H9 (cell line): ENCODE measurements around the gene ELOA. TPM values are rescaled to one million over a fixed set of nuclear protein-coding genes. Genes with fewer than 3 reads are reported as not detected.

Experiments used
- DNase-seq: peaks from one replicate; pipeline ENCODE4 v3.0.0-alpha.2; 2017
- H2AFZ ChIP-seq: one replicate; pipeline ENCODE4 v1.6.1; 2013; ENCODE audit warnings: mild to moderate bottlenecking, low read length, control low read depth, moderate library complexity
- H2AK5ac ChIP-seq: 2 replicates; pipeline ENCODE4 v1.6.1; 2013; ENCODE audit warnings: low read length, control low read depth, mixed read lengths; ENCODE audit not compliant: insufficient read length
- H2BK120ac ChIP-seq: one replicate; pipeline ENCODE4 v1.6.1; 2013; ENCODE audit warnings: low read depth, mild to moderate bottlenecking, low read length, control low read depth, inconsistent platforms; ENCODE audit not compliant: poor library complexity, severe bottlenecking
- H2BK12ac ChIP-seq: 2 replicates; pipeline ENCODE4 v1.6.1; 2013; ENCODE audit warnings: low read length, control low read depth, mixed read lengths, low read depth; ENCODE audit not compliant: insufficient read length
- H2BK15ac ChIP-seq: 2 replicates; pipeline ENCODE4 v1.6.1; 2013; ENCODE audit warnings: low read depth, low read length, control low read depth
- H2BK20ac ChIP-seq: one replicate; pipeline ENCODE4 v1.6.1; 2013; ENCODE audit warnings: low read depth, mild to moderate bottlenecking, low read length, control low read depth, inconsistent platforms; ENCODE audit not compliant: poor library complexity, severe bottlenecking
- H2BK5ac ChIP-seq: 2 replicates; pipeline ENCODE4 v1.6.1; 2013; ENCODE audit warnings: low read length, control low read depth, mixed read lengths; ENCODE audit not compliant: insufficient read length
- H3K14ac ChIP-seq: 2 replicates; pipeline ENCODE4 v1.6.1; 2013; ENCODE audit warnings: low read length, control low read depth; ENCODE audit not compliant: insufficient read depth
- H3K18ac ChIP-seq: 2 replicates; pipeline ENCODE4 v1.6.1; 2013; ENCODE audit warnings: low read depth, mild to moderate bottlenecking, mixed read lengths, low read length, control low read depth; ENCODE audit not compliant: insufficient read length
- H3K23ac ChIP-seq: 2 replicates; pipeline ENCODE4 v1.6.1; 2013; ENCODE audit warnings: low read length, control low read depth, mixed read lengths, low read depth; ENCODE audit not compliant: insufficient read length
- H3K23me2 ChIP-seq: 2 replicates; pipeline ENCODE4 v1.6.1; 2013; ENCODE audit warnings: low read depth, mild to moderate bottlenecking, mixed read lengths, low read length, control low read depth; ENCODE audit not compliant: insufficient read length, poor library complexity, severe bottlenecking
- H3K27ac ChIP-seq: 2 replicates; pipeline ENCODE4 v1.5.1; 2013; ENCODE audit warnings: low read length, control low read depth, mixed read lengths, low read depth; ENCODE audit not compliant: insufficient read length
- H3K27me3 ChIP-seq: 2 replicates; pipeline ENCODE4 v1.6.1; 2013; ENCODE audit warnings: low read length, control low read depth, inconsistent platforms; ENCODE audit not compliant: insufficient read depth
- H3K4ac ChIP-seq: 2 replicates; pipeline ENCODE4 v1.6.1; 2013; ENCODE audit warnings: low read depth, mild to moderate bottlenecking, control low read depth, inconsistent platforms, low read length, moderate library complexity
- H3K4me1 ChIP-seq: 2 replicates; pipeline ENCODE4 v1.6.1; 2013; ENCODE audit warnings: low read length, control low read depth, inconsistent platforms; ENCODE audit not compliant: insufficient read depth
- H3K4me2 ChIP-seq: 2 replicates; pipeline ENCODE4 v1.6.1; 2013; ENCODE audit warnings: low read length, control low read depth, mixed read lengths; ENCODE audit not compliant: insufficient read length, insufficient read depth
- H3K56ac ChIP-seq: 2 replicates; pipeline ENCODE4 v1.6.1; 2013; ENCODE audit warnings: low read depth, mild to moderate bottlenecking, mixed read lengths, low read length, control low read depth; ENCODE audit not compliant: insufficient read length
- H3K79me1 ChIP-seq: 2 replicates; pipeline ENCODE4 v1.6.1; 2013; ENCODE audit warnings: low read depth, mild to moderate bottlenecking, moderate library complexity, low read length, control low read depth, inconsistent platforms; ENCODE audit not compliant: insufficient read depth, poor library complexity, severe bottlenecking
- H3K79me2 ChIP-seq: 2 replicates; pipeline ENCODE4 v1.6.1; 2013; ENCODE audit warnings: low read length, control low read depth, inconsistent platforms; ENCODE audit not compliant: insufficient read depth
- H3K9ac ChIP-seq: 2 replicates; pipeline ENCODE4 v1.6.1; 2013; ENCODE audit warnings: low read length, control low read depth, mixed read lengths; ENCODE audit not compliant: insufficient read length; ENCODE audit errors: extremely low read depth
- H3K9me3 ChIP-seq: one replicate; pipeline ENCODE4 v1.6.1; 2013; ENCODE audit warnings: low read depth, low read length, inconsistent platforms; ENCODE audit not compliant: control insufficient read depth
- H3T11ph ChIP-seq: one replicate; pipeline ENCODE4 v1.6.1; 2013; ENCODE audit warnings: mild to moderate bottlenecking, low read length, control low read depth, inconsistent platforms
- H4K20me1 ChIP-seq: one replicate; pipeline ENCODE4 v1.6.1; 2013; ENCODE audit not compliant: control insufficient read depth, insufficient read length, insufficient read depth
- H4K5ac ChIP-seq: 2 replicates; pipeline ENCODE4 v1.6.1; 2013; ENCODE audit warnings: low read depth, mild to moderate bottlenecking, mixed read lengths, low read length, control low read depth; ENCODE audit not compliant: insufficient read length
- H4K8ac ChIP-seq: replicated peaks from 2 replicates; pipeline ENCODE4 v1.6.1; 2013; ENCODE audit warnings: low read length, control low read depth, mixed read lengths, low read depth; ENCODE audit not compliant: insufficient read length
- H4K91ac ChIP-seq: 2 replicates; pipeline ENCODE4 v1.6.1; 2013; ENCODE audit warnings: low read depth, mild to moderate bottlenecking, moderate library complexity, mixed read lengths, low read length, control low read depth; ENCODE audit not compliant: insufficient read length
- H3K27ac Mint-ChIP-seq, 3 experiments: 2 replicates in 2 of 3; 3 replicates in 1 of 3; pipeline ENCODE4 v1.8.0; 2020 to 2021; ENCODE audit warnings: mixed read lengths in 3 of 3, mild to moderate bottlenecking in 1 of 3, moderate library complexity in 1 of 3
- H3K27me3 Mint-ChIP-seq: 2 replicates; pipeline ENCODE4 v1.8.0; 2021; ENCODE audit warnings: low read depth, mild to moderate bottlenecking, moderate library complexity, mixed read lengths
- H3K36me3 Mint-ChIP-seq, 3 experiments: 2 replicates in 2 of 3; 3 replicates in 1 of 3; pipeline ENCODE4 v1.8.0; 2020 to 2021; ENCODE audit warnings: low read depth in 3 of 3, mixed read lengths in 3 of 3; ENCODE audit not compliant: insufficient read depth in 1 of 3
- H3K4me1 Mint-ChIP-seq, 2 experiments: 2 replicates each; pipeline ENCODE4 v1.8.0; 2020; ENCODE audit warnings: mixed read lengths in 2 of 2
- H3K4me3 Mint-ChIP-seq, 2 experiments: 2 replicates in 1 of 2; 3 replicates in 1 of 2; pipeline ENCODE4 v1.8.0; 2020 to 2021; ENCODE audit warnings: mild to moderate bottlenecking in 2 of 2, mixed read lengths in 2 of 2, moderate library complexity in 1 of 2
- H3K9me3 Mint-ChIP-seq, 2 experiments: 2 replicates in 1 of 2; 3 replicates in 1 of 2; pipeline ENCODE4 v1.8.0; 2020; ENCODE audit warnings: mild to moderate bottlenecking in 2 of 2, mixed read lengths in 2 of 2, moderate library complexity in 1 of 2
- CTCF ChIP-seq: fragments of 200-600 bp; sonication (generic); conservative IDR thresholded peaks from 3 replicates; pipeline ENCODE4 v1.8.0; 2021; ENCODE audit warnings: antibody characterized with exemption, mild to moderate bottlenecking
- WGBS: extraction: QIAGEN DNeasy Blood & Tissue Kit; methylation state at CpG from one replicate; pipeline ENCODE4 v1.1.7; 2013; ENCODE audit warnings: missing lambda C conversion rate, low lambda C conversion rate, mixed read lengths; ENCODE audit not compliant: insufficient read length; ENCODE audit errors: extremely low coverage; 5-methylcytosine and 5-hydroxymethylcytosine counted together
- total RNA-seq: library from RNA; stranded (reverse); gene quantifications from 2 replicates; pipeline ENCODE4 v1.2.1, GENCODE V29; 2021

ELOA gene
- total RNA-seq, 1 experiment from 2014 or later, result 66.2 TPM

- Histone ChIP-seq H4K91ac (no peak overlapping the region), H2AFZ (no peak overlapping the region), H3K4ac (no peak overlapping the region), H2BK5ac (no peak overlapping the region), H3K4me2 (no peak overlapping the region), H4K8ac (no peak overlapping the region), H3K56ac (no peak overlapping the region), H3T11ph (no peak overlapping the region), H3K23me2 (no peaks in the 10 kb centered on the region), H3K79me1 (no peaks in the 10 kb centered on the region), H3K14ac (no peak overlapping the region), H4K5ac (no peak overlapping the region), H2AK5ac (no peak overlapping the region), H3K27ac (no peak overlapping the region), H3K79me2 (no peaks in the 10 kb centered on the region), H2BK15ac (no peak overlapping the region), H2BK20ac (no peak overlapping the region), H3K27me3 (no peaks in the 10 kb centered on the region), H3K18ac (no peak overlapping the region), H3K23ac (no peak overlapping the region), H2BK120ac (no peak overlapping the region), H2BK12ac (no peak overlapping the region), H3K9me3 (no peaks in the 10 kb centered on the region), H4K20me1 (no peaks in the 10 kb centered on the region), H3K9ac (no peak overlapping the region), H3K4me1 (no peaks in the 10 kb centered on the region)
- Mint-ChIP-seq H3K4me3 (no peak overlapping the region), H3K27ac (no peak overlapping the region), H3K36me3 (peaks cover 0 to 15% (median 12%) of the 10 kb centered on the region in 3 experiments; a peak in 4 of 7 replicates), H3K9me3 (no peaks in the 10 kb centered on the region), H3K4me1 (peaks cover 9 to 10% of the 10 kb centered on the region in 2 experiments), H3K27me3 (peaks cover 3% of the 10 kb centered on the region)
- TF ChIP-seq CTCF, result peak; percentile 92
- DNase-seq, result peak; percentile 82
- WGBS, result no CpG with 5 or more reads among the region's 6 CpGs
Observed at GRCh38 chr1:23809751-23810171, 66.5 kb downstream of the ELOA start.
